GM18502 (cell line): ENCODE measurements around the gene ADCY1.
"Not testable (repeated sequence)": the region's sequence is repeated elsewhere in the genome, so short reads cannot be mapped to it uniquely, and the experiment has no call there.

Experiments used
- ATAC-seq: cut with Tn5 transposase; IDR thresholded peaks from one replicate; pipeline ENCODE4 v1.9.1; 2021; ENCODE audit warnings: mild to moderate bottlenecking; ENCODE audit not compliant: unreplicated experiment, poor library complexity

Gene ADCY1

GRCh38 chr7:45721686-45722598 is 147.8 kb downstream of the ADCY1 start:
- no peak for ATAC-seq

DNA sequence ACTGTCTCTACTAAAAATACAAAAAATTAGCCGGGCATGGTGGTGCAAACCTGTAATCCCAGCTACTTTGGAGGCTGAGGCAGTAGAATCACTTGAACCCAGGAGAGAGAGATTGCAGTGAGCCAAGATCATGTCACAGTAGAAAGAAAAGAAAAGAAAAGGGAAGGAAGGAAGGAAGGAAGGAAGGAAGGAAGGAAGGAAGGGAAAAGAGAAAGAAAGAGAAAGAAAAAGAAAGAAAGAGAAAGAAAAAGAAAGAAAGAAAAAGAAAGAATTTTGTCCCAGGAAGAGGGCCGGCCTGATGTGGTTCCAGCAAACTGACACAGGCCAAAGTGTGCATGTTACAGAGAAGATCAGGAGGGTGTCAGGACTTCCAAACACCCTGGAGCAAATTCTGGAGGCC is 151.1 kb downstream of the ADCY1 start:
- ATAC-seq, result not testable (repeated sequence)

GRCh38 chr7:45726883-45727282 is 152.7 kb downstream of the ADCY1 start:
- ATAC-seq, result no peak

GRCh38 chr7:45731692-45732443 is 157.7 kb downstream of the ADCY1 start:
- not testable (repeated sequence) for ATAC-seq

DNA sequence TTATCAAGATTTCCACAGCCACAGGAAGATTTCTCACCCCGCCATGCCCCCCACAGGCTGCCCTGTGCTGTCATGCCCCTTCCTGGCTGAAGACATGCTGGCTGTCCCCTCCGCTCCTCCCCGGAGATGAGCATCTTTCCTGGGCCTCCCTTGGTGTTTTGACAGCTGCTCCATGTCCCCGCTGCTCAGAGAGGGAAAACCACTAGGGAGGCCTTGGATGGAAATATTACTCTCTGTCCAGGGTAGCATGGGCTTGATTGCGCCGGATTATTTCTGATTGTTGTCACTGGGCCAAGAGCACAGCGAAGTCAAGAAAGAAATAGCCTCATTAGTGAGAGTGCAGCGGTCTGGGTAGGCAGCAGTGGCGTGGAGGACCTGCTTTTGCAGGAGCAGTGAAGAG is 164.8 kb downstream of the ADCY1 start:
- ATAC-seq, result not testable (repeated sequence)

DNA sequence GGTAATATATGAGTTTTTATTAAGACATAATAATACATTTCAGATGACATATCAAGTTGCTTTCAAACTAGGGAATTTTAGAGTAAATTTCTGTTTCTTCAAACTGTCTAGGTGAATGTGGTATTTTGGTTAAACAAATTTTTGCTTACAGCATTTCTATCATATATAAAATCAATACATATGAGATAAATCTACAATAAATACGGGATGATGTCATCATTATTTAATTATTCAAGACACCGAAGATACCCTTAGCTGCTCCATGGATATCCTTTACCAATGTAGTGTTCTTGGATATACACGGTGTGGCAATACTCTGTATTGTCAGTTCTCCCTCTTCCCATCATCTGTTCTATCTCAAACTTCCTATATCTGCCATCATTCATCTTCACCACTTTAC is 166.4 kb downstream of the ADCY1 start:
- not testable (repeated sequence) for ATAC-seq

DNA sequence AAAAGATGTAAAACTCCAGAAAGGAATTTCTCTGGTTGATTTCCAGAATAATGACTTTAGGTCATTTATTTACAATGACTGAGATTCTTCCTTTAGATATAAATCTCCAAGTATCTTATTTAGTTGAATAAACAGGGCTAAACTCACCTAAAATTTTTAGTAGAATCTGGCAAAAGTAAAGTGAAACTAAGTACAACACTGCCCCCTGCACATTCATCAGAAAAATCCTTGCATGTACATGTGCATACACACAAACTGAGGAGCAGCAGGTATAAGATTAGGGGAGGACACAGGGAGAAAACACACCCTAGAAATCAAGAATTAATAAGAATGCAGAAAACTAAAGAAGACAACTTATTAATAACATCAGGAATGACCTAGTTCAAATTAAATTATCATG is 174.8 kb downstream of the ADCY1 start:
- not testable (repeated sequence) for ATAC-seq

GRCh38 chr7:45751352-45751751 is 177.2 kb downstream of the ADCY1 start:
- not testable (repeated sequence) for ATAC-seq

DNA sequence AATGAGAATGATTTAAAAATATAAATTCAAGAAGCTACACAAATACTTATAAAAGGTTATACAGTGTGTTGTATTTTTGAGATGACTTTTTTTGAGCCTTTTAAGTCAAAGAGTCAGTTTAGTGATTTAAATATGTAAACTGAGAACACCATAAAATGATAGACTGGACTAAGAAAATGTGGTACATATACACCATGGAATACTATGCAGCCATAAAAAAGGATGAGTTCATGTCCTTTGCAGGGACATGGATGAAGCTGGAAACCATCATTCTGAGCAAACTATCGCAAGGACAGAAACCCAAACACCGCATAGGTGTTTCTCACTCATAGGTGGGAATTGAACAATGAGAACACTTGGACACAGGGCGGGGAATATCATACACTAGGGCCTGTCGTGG is 182.2 kb downstream of the ADCY1 start:
- not testable (repeated sequence) for ATAC-seq

DNA sequence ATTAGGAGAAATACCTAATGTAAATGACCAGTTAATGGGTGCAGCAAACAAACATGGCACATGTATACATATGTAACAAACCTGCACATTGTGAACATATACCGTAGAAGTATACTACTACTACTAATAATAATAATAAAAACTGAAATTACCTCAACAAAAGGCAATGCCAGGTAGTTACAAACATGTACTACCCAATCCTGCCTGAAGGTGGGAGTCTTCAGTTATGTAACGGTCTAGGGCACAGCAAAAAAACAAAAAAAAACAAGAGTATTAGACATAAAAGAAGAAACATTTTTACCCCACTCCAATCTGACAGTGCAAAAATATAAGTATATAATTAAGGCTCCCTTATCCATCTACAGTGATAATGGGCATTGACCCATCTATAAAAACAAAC is 182.6 kb downstream of the ADCY1 start:
- ATAC-seq, result not testable (repeated sequence)

- ATAC-seq, result not testable (repeated sequence)
These were observed 185.3 kb downstream of the ADCY1 start for GRCh38 chr7:45759464-45759863.

DNA sequence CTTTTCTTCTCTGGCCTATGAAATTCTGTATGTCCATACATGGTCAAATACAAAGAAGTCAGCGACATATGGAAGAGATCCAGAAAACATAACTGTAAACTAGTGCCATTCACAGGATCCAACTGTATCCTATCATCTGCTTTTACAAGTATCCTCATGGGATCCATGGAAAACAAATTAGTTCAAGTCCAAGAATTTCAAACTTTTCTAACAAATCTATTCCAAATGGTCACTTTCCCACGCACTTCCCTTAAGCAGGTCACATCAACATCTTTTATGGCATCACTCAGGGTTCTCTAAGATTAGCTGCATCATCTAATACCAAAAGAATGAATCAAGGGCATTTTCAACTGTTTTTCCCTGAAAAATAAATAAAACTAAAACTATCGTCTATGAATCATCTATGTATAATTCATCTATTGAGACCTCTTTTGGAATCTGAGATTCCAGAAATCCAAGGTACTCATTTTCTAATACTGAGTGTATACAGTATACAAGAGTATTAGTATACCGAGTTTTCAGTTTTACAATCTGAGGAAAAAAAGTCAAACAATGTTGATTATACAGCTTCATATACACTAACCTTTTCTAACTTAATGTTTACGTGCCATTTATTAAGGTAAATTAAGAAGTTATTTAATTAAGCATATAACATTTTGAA is 187.5 kb downstream of the ADCY1 start:
- not testable (repeated sequence) for ATAC-seq

DNA sequence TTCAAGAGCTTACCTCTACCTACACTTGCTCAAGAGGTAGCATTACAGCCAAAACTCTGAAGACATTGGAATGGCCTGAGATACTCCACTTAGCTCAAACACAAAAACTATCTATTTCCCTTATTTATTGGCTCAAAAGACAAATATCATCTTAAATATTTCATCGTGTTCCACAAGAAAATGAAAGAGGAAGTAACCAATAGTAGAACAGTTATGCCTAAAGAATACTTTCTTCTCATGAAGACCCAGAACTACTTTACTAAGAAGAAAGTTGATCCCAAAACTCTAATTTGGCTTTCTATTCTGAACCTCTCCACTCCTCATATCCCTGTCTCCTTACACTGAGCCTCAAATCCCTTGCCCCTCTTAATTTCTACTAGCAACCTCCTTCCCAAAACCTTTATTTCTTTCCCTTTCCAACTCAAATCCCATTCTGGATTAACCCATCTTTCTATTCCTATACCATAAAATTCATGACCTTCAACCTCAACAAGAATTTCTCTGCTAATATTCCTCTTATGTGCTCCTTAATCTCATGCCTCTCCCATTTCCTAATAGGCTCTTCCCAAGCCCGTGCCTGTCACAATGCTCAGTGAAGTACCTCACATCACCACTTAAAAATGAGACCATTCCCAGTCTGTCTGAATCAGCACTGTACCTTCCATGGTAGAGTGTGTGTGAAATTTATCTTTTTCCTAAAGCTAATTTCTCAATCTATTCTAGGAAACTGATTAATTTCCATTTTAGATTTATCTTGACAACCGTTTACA is 188.2 kb downstream of the ADCY1 start:
- not testable (repeated sequence) for ATAC-seq

DNA sequence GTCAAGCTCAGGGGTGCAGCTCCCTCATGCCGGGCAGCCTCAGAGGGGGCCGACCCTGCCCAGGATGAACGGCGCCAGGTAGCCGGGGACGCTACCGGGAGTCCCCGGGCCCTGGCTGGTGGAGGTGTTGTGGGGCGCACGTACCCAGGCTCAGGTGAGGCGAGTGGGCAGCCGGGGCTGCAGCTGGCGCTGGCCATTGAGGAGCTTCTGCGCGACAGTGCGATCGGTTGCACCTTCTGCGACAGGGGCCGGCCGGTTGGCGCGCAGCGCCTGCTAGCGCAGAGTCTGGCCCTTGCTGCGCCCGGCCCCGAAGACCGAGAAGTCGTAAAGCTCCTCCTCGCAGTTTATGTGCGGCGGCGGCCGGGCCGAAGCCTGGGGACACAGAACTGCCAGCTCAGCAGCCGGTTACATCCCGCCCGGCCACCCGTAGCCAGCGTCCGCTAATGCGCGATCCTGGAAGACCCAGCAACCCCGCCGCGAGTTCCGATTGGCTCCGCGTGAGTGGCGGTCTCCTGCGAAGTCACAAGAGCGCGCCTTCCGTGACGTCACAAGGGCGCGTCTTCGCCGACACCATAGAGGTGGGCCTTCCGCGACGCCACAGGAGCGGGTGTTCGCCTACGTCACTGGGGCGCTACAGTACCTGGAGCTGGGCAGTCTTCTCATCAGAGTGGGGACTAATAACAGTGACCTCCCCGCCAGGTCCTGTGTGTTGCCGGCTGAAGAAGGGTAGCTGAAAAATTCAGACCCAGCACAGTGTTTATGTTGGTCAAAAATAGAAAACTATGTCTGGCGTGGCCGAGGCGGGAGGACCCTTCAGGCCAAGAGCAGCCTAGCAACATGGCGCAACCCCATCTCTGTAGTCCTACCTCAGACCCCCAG is 194.6 kb downstream of the ADCY1 start:
- ATAC-seq, result peak; percentile 100

DNA sequence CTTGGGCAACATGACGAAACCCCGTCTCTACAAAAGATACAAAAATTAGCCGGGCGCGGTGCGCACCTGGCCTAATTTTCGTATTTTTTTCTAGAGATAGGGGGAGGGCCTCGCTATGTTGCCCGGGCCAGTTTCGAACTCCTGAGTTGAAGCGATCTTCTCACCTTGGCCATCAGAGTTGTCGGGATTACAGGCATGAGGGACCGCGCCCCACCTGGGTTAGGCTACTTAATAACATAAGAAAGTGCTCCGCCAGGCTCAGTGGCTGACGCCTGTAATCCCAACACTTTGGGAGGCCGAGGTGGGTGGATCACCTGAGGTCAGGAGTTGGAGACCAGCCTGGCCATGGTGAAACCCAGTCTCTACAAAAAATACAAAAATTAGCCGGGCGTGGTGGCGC is 195.5 kb downstream of the ADCY1 start:
- not testable (repeated sequence) for ATAC-seq
